Activated CD4-positive, CD25-positive, alpha-beta regulatory T cell (primary cell): ENCODE data around the gene FBXL17.

ENCODE experiments used
- DNase-seq, 4 experiments: peaks; one replicate each; lab custom pipeline; 2025; lab: John Stamatoyannopoulos, UW

The FBXL17 gene

GRCh38 chr5:108149369-108149768, 232.5 kb downstream of the FBXL17 start:
- DNase-seq: no peak

GRCh38 chr5:108148715-108149139, 233.2 kb downstream of the FBXL17 start:
- DNase-seq: no peak

- no peak for DNase-seq
These were observed 235.7 kb downstream of the FBXL17 start for GRCh38 chr5:108146222-108146621.

GRCh38 chr5:108145351-108145750, 236.5 kb downstream of the FBXL17 start:
- no peak for DNase-seq

- no peak for DNase-seq
These were observed 237.6 kb downstream of the FBXL17 start for GRCh38 chr5:108144332-108144731.

- no peak for DNase-seq
These were observed 238.3 kb downstream of the FBXL17 start for GRCh38 chr5:108143581-108143980.

- DNase-seq: no peak
These were observed 240.2 kb downstream of the FBXL17 start for GRCh38 chr5:108141676-108142075.

GRCh38 chr5:108136493-108136892, 245.4 kb downstream of the FBXL17 start:
- no peak for DNase-seq

GRCh38 chr5:108129129-108129528, 252.8 kb downstream of the FBXL17 start:
- DNase-seq: no peak

GRCh38 chr5:108125771-108126511, 256.0 kb downstream of the FBXL17 start:
- no peak for DNase-seq

GRCh38 chr5:108124596-108124995, 257.3 kb downstream of the FBXL17 start:
- DNase-seq: no peak

- DNase-seq: no peak
These were observed 259.2 kb downstream of the FBXL17 start for GRCh38 chr5:108122702-108123101.

- DNase-seq: no peak
These were observed 262.9 kb downstream of the FBXL17 start for GRCh38 chr5:108118813-108119514.

GRCh38 chr5:108115673-108116072, 266.2 kb downstream of the FBXL17 start:
- DNase-seq: no peak

- DNase-seq: no peak
These were observed 267.9 kb downstream of the FBXL17 start for GRCh38 chr5:108113950-108114349.

- no peak for DNase-seq
These were observed 270.2 kb downstream of the FBXL17 start for GRCh38 chr5:108111736-108112135.

- no peak for DNase-seq
These were observed 272.8 kb downstream of the FBXL17 start for GRCh38 chr5:108109059-108109458.

GRCh38 chr5:108104448-108104847, 277.4 kb downstream of the FBXL17 start:
- DNase-seq: no peak

- DNase-seq: no peak
These were observed 279.4 kb downstream of the FBXL17 start for GRCh38 chr5:108102463-108102862.

- DNase-seq: no peak
These were observed 280.1 kb downstream of the FBXL17 start for GRCh38 chr5:108101821-108102220.

- DNase-seq: no peak
These were observed 280.8 kb downstream of the FBXL17 start for GRCh38 chr5:108101130-108101529.

GRCh38 chr5:108094800-108095199, 287.1 kb downstream of the FBXL17 start:
- DNase-seq: no peak

- no peak for DNase-seq
These were observed 288.7 kb downstream of the FBXL17 start for GRCh38 chr5:108093186-108093585.

- DNase-seq: no peak
These were observed 291.0 kb downstream of the FBXL17 start for GRCh38 chr5:108090946-108091345.
